ENCODE results near the gene RGS6. TPM values are rescaled to one million over a fixed set of nuclear protein-coding genes. Genes with fewer than 3 reads are reported as not detected.

The RGS6 gene
- total RNA-seq, 2 donors from 2014 or later: 3.2 TPM; not detected in 1

- H3K27ac ChIP-seq: no peak overlapping the region
- intact Hi-C loops (cut with DNase I): no loop called here
- H3K36me3 ChIP-seq: no peaks in the 10 kb centered on the region
- no peaks in the 10 kb centered on the region for H3K9me3 ChIP-seq
- no peak for DNase-seq (ENCODE audit: low spot score)
- WGBS: 60% methylated on average over 3 of the region's 3 CpGs
- H3K27me3 ChIP-seq (replicated peaks; ENCODE audit: insufficient read depth): no peaks in the 10 kb centered on the region
- H3K4me3 ChIP-seq: no peak overlapping the region
- TF ChIP-seq POLR2A (IDR thresholded peaks at IDR 0.05) (no peak), POLR2AphosphoS5 (IDR thresholded peaks at IDR 0.05) (no peak)
- TF ChIP-seq, protein P1, sequence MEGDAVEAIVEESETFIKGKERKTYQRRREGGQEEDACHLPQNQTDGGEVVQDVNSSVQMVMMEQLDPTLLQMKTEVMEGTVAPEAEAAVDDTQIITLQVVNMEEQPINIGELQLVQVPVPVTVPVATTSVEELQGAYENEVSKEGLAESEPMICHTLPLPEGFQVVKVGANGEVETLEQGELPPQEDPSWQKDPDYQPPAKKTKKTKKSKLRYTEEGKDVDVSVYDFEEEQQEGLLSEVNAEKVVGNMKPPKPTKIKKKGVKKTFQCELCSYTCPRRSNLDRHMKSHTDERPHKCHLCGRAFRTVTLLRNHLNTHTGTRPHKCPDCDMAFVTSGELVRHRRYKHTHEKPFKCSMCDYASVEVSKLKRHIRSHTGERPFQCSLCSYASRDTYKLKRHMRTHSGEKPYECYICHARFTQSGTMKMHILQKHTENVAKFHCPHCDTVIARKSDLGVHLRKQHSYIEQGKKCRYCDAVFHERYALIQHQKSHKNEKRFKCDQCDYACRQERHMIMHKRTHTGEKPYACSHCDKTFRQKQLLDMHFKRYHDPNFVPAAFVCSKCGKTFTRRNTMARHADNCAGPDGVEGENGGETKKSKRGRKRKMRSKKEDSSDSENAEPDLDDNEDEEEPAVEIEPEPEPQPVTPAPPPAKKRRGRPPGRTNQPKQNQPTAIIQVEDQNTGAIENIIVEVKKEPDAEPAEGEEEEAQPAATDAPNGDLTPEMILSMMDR (IDR thresholded peaks at IDR 0.05): no peak
- H3K4me1 ChIP-seq (replicated peaks): no peaks in the 10 kb centered on the region
Observed at GRCh38 chr14:72347118-72347517, 414.9 kb downstream of the RGS6 start.

DNA sequence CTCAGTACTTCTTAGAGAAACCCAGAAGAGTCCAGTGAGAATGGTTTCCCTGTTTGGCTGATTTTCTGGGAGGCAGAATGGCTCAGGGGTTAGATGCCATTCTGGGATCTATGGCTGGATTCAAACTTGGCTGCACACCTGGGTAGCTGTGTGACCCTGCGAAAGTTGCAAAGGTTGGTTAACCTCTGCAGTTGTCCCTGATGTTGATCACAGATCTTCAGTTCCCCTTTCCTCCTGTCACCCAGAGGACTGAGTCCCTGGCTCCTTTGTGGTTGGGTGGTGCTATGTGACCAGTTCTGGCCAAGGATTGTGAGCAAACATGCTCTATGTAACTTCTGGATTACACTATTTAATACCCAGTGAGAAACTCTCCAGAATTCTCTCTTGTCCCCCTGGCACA is 418.0 kb downstream of the RGS6 start:
- no peaks in the 10 kb centered on the region for H3K27me3 ChIP-seq (replicated peaks; ENCODE audit: insufficient read depth)
- no peak overlapping the region for H3K4me3 ChIP-seq
- WGBS: 100% methylated on average over 1 of the region's 1 CpG
- H3K9me3 ChIP-seq: no peaks in the 10 kb centered on the region
- no peaks in the 10 kb centered on the region for H3K4me1 ChIP-seq (replicated peaks)
- TF ChIP-seq POLR2AphosphoS5 (IDR thresholded peaks at IDR 0.05) (no peak), POLR2A (IDR thresholded peaks at IDR 0.05) (no peak)
- TF ChIP-seq, protein P1 (IDR thresholded peaks at IDR 0.05): no peak
- DNase-seq (ENCODE audit: low spot score): no peak
- intact Hi-C loops (cut with DNase I): no loop called here
- H3K36me3 ChIP-seq: no peaks in the 10 kb centered on the region
- no peak overlapping the region for H3K27ac ChIP-seq

DNA sequence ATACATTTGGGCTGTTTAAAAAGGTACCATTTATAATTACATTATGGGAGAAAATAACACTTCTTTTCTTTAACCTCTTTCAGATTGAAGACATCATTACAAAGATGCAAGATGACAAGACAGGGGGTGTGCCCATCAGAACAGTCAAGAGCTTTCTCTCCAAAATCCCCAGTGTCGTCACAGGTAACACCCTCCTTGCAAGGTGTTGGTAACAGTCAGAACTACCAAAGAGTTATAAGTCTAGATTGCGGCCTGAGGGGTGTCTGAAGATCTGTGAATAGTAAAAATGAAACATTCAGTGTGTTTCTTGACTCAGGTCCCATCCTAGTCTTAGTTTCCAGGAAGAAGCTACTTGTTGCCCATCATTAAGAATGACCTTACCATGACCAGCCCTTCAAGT is 419.8 kb downstream of the RGS6 start:
- WGBS: 87% methylated on average over 2 of the region's 2 CpGs
- no peak for DNase-seq (ENCODE audit: low spot score)
- Histone ChIP-seq H3K4me1 (replicated peaks) (no peaks in the 10 kb centered on the region), H3K27me3 (replicated peaks; ENCODE audit: insufficient read depth) (no peaks in the 10 kb centered on the region), H3K4me3 (no peak overlapping the region), H3K9me3 (no peaks in the 10 kb centered on the region), H3K27ac (no peak overlapping the region), H3K36me3 (no peaks in the 10 kb centered on the region)
- TF ChIP-seq POLR2AphosphoS5 (IDR thresholded peaks at IDR 0.05): no peak
- TF ChIP-seq, protein P1 (IDR thresholded peaks at IDR 0.05): no peak
- TF ChIP-seq POLR2A (IDR thresholded peaks at IDR 0.05): no peak
- intact Hi-C loops (cut with DNase I): no loop called here

DNA sequence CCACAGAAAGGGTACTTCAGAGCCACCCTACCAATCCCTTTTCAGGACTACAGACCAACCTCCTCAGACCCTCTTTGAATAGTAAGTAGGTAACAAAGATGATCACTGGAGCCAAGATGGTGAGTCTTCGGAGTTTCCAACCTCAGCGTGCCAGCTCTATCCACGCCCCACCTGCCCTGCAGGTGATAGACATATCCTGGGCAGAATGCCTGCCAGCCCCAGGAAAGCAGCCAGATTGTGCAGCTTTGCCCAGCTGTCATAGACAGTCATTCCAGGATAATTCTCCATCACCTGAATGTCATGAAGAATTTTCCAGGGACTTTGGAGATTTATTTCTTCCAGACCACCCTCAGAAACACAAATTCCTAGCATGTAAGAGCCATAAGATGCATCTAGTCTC is 434.4 kb downstream of the RGS6 start:
- no peaks in the 10 kb centered on the region for H3K4me1 ChIP-seq (replicated peaks)

GRCh38 chr14:72369106-72369505 is 436.9 kb downstream of the RGS6 start:
- intact Hi-C loops (cut with DNase I): no loop called here
- Histone ChIP-seq H3K4me3 (no peak overlapping the region), H3K9me3 (no peaks in the 10 kb centered on the region), H3K4me1 (replicated peaks) (no peaks in the 10 kb centered on the region), H3K27me3 (replicated peaks; ENCODE audit: insufficient read depth) (no peaks in the 10 kb centered on the region), H3K36me3 (no peaks in the 10 kb centered on the region), H3K27ac (no peak overlapping the region)
- no peak for TF ChIP-seq POLR2AphosphoS5 (IDR thresholded peaks at IDR 0.05)
- no peak for DNase-seq (ENCODE audit: low spot score)

More for the DNA sequence above, 434.4 kb downstream of the RGS6 start:
- intact Hi-C loops (cut with DNase I): no loop called here
- TF ChIP-seq, protein P1 (IDR thresholded peaks at IDR 0.05): no peak
- no peak for TF ChIP-seq POLR2AphosphoS5 (IDR thresholded peaks at IDR 0.05)
- TF ChIP-seq POLR2A (IDR thresholded peaks at IDR 0.05): no peak
- DNase-seq (ENCODE audit: low spot score): no peak
- Histone ChIP-seq H3K9me3 (no peaks in the 10 kb centered on the region), H3K27me3 (replicated peaks; ENCODE audit: insufficient read depth) (no peaks in the 10 kb centered on the region), H3K4me3 (no peak overlapping the region), H3K27ac (no peak overlapping the region), H3K36me3 (no peaks in the 10 kb centered on the region)
- WGBS: 29% methylated on average over 3 of the region's 3 CpGs
